Esophagus squamous epithelium (tissue), 5 donors: ENCODE data around the gene MAOB. TPM values are rescaled to one million over a fixed set of nuclear protein-coding genes. Genes with fewer than 3 reads are reported as not detected.
"Not testable (repeated sequence)": the region's sequence is repeated elsewhere in the genome, so short reads cannot be mapped to it uniquely, and the experiment has no call there.

ENCODE experiments used
- DNase-seq: peaks from one replicate; lab custom pipeline; 2025; lab: John Stamatoyannopoulos, UW
- H3K27ac ChIP-seq, 4 donors: fragments of 200-600 bp; sonication (generic); one replicate each; pipeline ENCODE4 v1.5.1; 2016 to 2019; ENCODE audit warnings: mild to moderate bottlenecking in 1 of 4
- H3K27me3 ChIP-seq, 4 donors: fragments of 200-600 bp; sonication (generic); 1 replicate in 3 of 4; 2 replicates in 1 of 4; pipeline versions ENCODE4 v1.5.1 to v1.6.0; 2017 to 2021; ENCODE audit warnings: antibody characterized with exemption in 1 of 4
- H3K36me3 ChIP-seq, 3 donors: fragments of 200-600 bp; sonication (generic); one replicate each; pipeline ENCODE4 v1.5.1; 2016 to 2019
- H3K4me1 ChIP-seq, 3 donors: fragments of 200-600 bp; sonication (generic); one replicate each; pipeline ENCODE4 v1.5.1; 2017 to 2019
- H3K4me3 ChIP-seq, 4 donors: fragments of 200-600 bp; sonication (generic); 1 replicate in 3 of 4; 2 replicates in 1 of 4; pipeline ENCODE4 v1.5.1; 2016 to 2019; ENCODE audit warnings: mild to moderate bottlenecking in 2 of 4, moderate library complexity in 1 of 4
- H3K9me3 ChIP-seq, 3 donors: fragments of 200-600 bp; sonication (generic); one replicate each; pipeline ENCODE4 v1.5.1; 2016 to 2019
- CTCF ChIP-seq, 6 experiments: fragments of 450-650 bp in 4 of 6; fragments of 200-600 bp in 2 of 6; sonication (generic) in 2 of 6; IDR thresholded peaks; one replicate each; pipeline ENCODE4 v1.5.1; 2016 to 2019; ENCODE audit warnings: antibody characterized with exemption in 6 of 6, mild to moderate bottlenecking in 4 of 6, moderate library complexity in 4 of 6
- POLR2A ChIP-seq, 4 donors: fragments of 450-650 bp; IDR thresholded peaks; one replicate each; pipeline ENCODE4 v1.6.1; 2017; ENCODE audit warnings: antibody characterized with exemption in 4 of 4, mild to moderate bottlenecking in 4 of 4, moderate library complexity in 3 of 4
- WGBS, 2 donors: methylation state at CpG; one replicate each; pipeline ENCODE4 v1.1.5; 2018; 5-methylcytosine and 5-hydroxymethylcytosine counted together
- intact Hi-C: fragments of 100-400 bp; cut with DNase I; formaldehyde crosslinking; loops from one replicate; pipeline ENCODE4 v1.15.0; 2022
- total RNA-seq, 4 donors: library from RNA; depleted of rRNA; stranded (reverse); fragments of >200 nt; gene quantifications; one replicate each; pipeline ENCODE4 v1.1.0, GENCODE V29; 2016
- donor health status: DM: yes; HTN: yes; CAD: no.

MAOB gene
- total RNA-seq: 1 to 10 TPM; 2.3 to 9.9 (median 3.6) TPM

DNA sequence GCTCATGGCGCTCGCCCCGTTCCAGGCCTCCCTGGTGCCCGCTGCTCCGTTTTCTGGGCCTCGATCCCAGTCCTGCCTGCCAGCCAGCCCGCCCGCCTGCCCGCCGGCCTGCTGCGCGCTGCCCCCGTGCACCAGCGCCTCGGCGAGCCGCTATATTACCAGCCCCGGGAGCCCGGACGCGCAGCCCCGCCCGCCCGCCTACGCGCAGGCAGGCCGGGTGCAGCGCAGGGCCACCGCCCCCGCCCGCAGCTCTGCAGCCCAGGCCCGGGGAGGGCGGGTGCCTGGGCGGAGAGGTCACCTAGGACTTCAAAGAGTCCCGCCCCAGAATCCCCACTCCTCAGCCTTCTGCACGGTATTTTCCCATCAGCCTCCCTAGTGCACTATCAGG is at the start of gene MAOB:
Gene MAOB (minus strand): TSS at position 157 of the 388 bp plus-strand sequence. CDS start 151 bp downstream, at position 6.
- intact Hi-C loops: no loop called here
- Histone ChIP-seq H3K36me3 (no peaks in the 10 kb centered on the region), H3K9me3 (no peaks in the 10 kb centered on the region), H3K4me1 (peaks cover 0 to 31% (median 3%) of the 10 kb centered on the region in 3 donors), H3K27me3 (no peaks in the 10 kb centered on the region), H3K27ac (peak within 1 kb of the TSS; percentile 30 to 79 (median 68)), H3K4me3 (peak within 1 kb of the TSS; percentile 23 to 65 (median 44))
- DNase-seq: no peak
- WGBS, 2 donors: no CpG with 5 or more reads among the region's 36 CpGs
- TF ChIP-seq POLR2A (IDR thresholded peaks at IDR 0.05) (no peak), CTCF (IDR thresholded peaks at IDR 0.05) (no peak)

GRCh38 chrX:43922032-43922431 is 39.8 kb upstream of the MAOB start:
- 81 to 89% methylated on average over 3 of the region's 3 CpGs for WGBS, 2 donors
- H3K9me3 ChIP-seq, H3K4me3 ChIP-seq, H3K27me3 ChIP-seq, H3K4me1 ChIP-seq, H3K36me3 ChIP-seq, H3K27ac ChIP-seq, DNase-seq, intact Hi-C loops: not testable (repeated sequence)

DNA sequence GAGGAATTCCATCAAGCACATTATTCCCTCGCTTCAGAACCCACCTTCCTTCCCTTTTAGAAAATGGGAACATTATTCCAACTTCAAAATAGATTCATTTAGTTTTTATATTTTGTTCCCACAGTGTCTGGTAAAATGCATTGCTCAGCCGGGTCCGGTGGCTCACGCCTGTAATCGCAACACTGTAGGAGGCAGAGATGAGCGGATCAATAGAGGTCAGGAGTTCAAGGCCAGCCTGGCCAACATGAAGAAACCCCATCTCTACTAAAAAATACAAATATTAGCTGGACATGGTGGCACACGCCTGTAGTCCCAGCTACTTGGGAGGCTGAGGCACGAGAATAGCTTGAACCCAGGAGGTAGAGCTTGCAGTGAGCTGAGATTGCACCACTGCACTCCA is 28.5 kb upstream of the MAOB start:
- H3K27me3 ChIP-seq, intact Hi-C loops, DNase-seq, H3K36me3 ChIP-seq, H3K4me1 ChIP-seq, H3K27ac ChIP-seq, H3K4me3 ChIP-seq, H3K9me3 ChIP-seq: not testable (repeated sequence)
- WGBS, 2 donors: 60 to 77% methylated on average over 1 to 8 of the region's 8 CpGs

GRCh38 chrX:43910012-43910411 is 27.8 kb upstream of the MAOB start:
- no peaks in the 10 kb centered on the region for H3K36me3 ChIP-seq

DNA sequence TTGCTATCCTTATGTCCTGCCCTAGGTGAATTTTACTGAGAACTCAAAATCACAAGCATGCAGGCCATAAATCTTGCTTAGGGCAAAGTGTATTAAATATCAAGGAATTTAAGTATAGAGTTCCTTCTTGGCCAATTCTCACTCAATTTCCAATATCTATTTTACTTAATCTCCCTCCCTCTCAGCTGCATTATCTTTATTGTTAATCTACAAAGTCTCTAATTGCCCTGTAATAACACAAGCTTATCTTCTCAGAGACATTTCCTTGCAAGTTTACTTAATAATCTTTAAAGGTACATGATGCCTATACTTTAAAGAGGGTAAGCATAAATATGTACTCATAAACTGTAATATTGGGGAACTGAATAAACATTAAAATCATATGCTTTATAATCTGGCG is 26.9 kb upstream of the MAOB start:
- no peak for DNase-seq
- H3K27ac ChIP-seq: no peak overlapping the region
- H3K9me3 ChIP-seq: no peaks in the 10 kb centered on the region
- no peaks in the 10 kb centered on the region for H3K36me3 ChIP-seq
- no peak for TF ChIP-seq POLR2A (IDR thresholded peaks at IDR 0.05)
- no peak for TF ChIP-seq CTCF (IDR thresholded peaks at IDR 0.05)
- WGBS, 2 donors: 85 to 93% methylated on average over 1 of the region's 1 CpG
- intact Hi-C loops: no loop called here
- H3K27me3 ChIP-seq: no peaks in the 10 kb centered on the region
- no peak overlapping the region for H3K4me3 ChIP-seq
- H3K4me1 ChIP-seq: no peaks in the 10 kb centered on the region

More at GRCh38 chrX:43910012-43910411, 27.8 kb upstream of the MAOB start:
- WGBS, 2 donors: 22% methylated on average over 1 of the region's 1 CpG; no CpG with 5 or more reads in 1 of the 2 donors
- Histone ChIP-seq H3K27me3 (no peaks in the 10 kb centered on the region), H3K27ac (no peak overlapping the region), H3K9me3 (no peaks in the 10 kb centered on the region), H3K4me1 (no peaks in the 10 kb centered on the region), H3K4me3 (no peak overlapping the region)
- no peak for TF ChIP-seq POLR2A (IDR thresholded peaks at IDR 0.05)
- TF ChIP-seq CTCF (IDR thresholded peaks at IDR 0.05): no peak
- DNase-seq: no peak
- intact Hi-C loops: no loop called here

GRCh38 chrX:43899878-43900815 is 17.9 kb upstream of the MAOB start:
- Histone ChIP-seq H3K4me3 (no peak overlapping the region), H3K4me1 (no peaks in the 10 kb centered on the region), H3K9me3 (no peaks in the 10 kb centered on the region), H3K27me3 (no peaks in the 10 kb centered on the region), H3K36me3 (no peaks in the 10 kb centered on the region), H3K27ac (no peak overlapping the region)
- intact Hi-C loops: no loop called here
- no peak for DNase-seq
- WGBS, 2 donors: 47 to 97% methylated on average over 5 of the region's 5 CpGs
- TF ChIP-seq CTCF (IDR thresholded peaks at IDR 0.05): no peak
- no peak for TF ChIP-seq POLR2A (IDR thresholded peaks at IDR 0.05)
